ENCODE results near the gene LPP. TPM values are rescaled to one million over a fixed set of nuclear protein-coding genes. Genes with fewer than 3 reads are reported as not detected.

Gene LPP
- total RNA-seq, 2 donors from 2014 or later, result 170 to 246 TPM

- Histone ChIP-seq H3K9ac (ENCODE audit: low read depth in 2 of 2, low read length in 2 of 2) (no peak overlapping the region), H3K27ac (no peak overlapping the region), H3K36me3 (no peaks in the 10 kb centered on the region), H3K4me1 (no peaks in the 10 kb centered on the region), H3K4me3 (no peak overlapping the region), H3K27me3 (no peaks in the 10 kb centered on the region), H3K9me3 (no peaks in the 10 kb centered on the region)
- no peak for DNase-seq
- intact Hi-C loops (cut with DNase I), result no loop called here
- no peak for TF ChIP-seq CTCF (IDR thresholded peaks at IDR 0.05)
Observed at GRCh38 chr3:188408831-188409230, 254.9 kb downstream of the LPP start.

GRCh38 chr3:188411750-188412149 is 257.8 kb downstream of the LPP start:
- Histone ChIP-seq H3K27ac (no peak overlapping the region), H3K4me1 (no peaks in the 10 kb centered on the region), H3K9me3 (no peaks in the 10 kb centered on the region), H3K36me3 (no peaks in the 10 kb centered on the region), H3K4me3 (no peak overlapping the region), H3K27me3 (no peaks in the 10 kb centered on the region), H3K9ac (ENCODE audit: low read depth in 2 of 2, low read length in 2 of 2) (no peak overlapping the region)
- no peak for DNase-seq
- no peak for TF ChIP-seq CTCF (IDR thresholded peaks at IDR 0.05)
- intact Hi-C loops (cut with DNase I), result no loop called here

GRCh38 chr3:188415196-188415595 is 261.2 kb downstream of the LPP start:
- H3K4me3 ChIP-seq, result no peak overlapping the region
- DNase-seq, result no peak
- H3K27me3 ChIP-seq, result no peaks in the 10 kb centered on the region
- intact Hi-C loops (cut with DNase I), result no loop called here
- no peaks in the 10 kb centered on the region for H3K4me1 ChIP-seq
- no peaks in the 10 kb centered on the region for H3K36me3 ChIP-seq
- H3K9ac ChIP-seq (ENCODE audit: low read depth in 2 of 2, low read length in 2 of 2), result no peak overlapping the region
- H3K9me3 ChIP-seq, result no peaks in the 10 kb centered on the region
- no peak overlapping the region for H3K27ac ChIP-seq
- no peak for TF ChIP-seq CTCF (IDR thresholded peaks at IDR 0.05)

DNA sequence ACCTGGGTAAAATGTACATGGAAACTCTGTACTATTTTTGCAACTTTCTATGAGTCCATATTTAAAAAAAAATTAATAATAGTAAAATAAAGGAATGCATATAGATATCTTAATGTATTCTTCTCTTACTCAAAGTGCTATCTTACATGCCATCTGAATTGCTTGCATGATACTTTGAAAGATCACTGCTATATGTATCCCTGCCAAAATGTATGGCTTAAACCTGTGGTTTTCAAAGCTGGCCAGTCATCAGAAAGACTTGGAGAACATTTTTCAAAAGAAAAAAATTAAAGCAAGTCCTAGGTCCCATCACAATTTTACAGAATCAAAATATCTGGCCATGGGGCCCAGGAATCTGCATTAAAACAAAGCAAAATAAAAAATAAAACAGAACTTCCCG is 262.1 kb downstream of the LPP start:
- Histone ChIP-seq H3K27ac (no peak overlapping the region), H3K9me3 (no peaks in the 10 kb centered on the region), H3K4me1 (peaks cover 4% of the 10 kb centered on the region), H3K9ac (ENCODE audit: low read depth in 2 of 2, low read length in 2 of 2) (no peak overlapping the region), H3K27me3 (no peaks in the 10 kb centered on the region), H3K36me3 (no peaks in the 10 kb centered on the region), H3K4me3 (no peak overlapping the region)
- TF ChIP-seq CTCF (IDR thresholded peaks at IDR 0.05), result no peak
- DNase-seq, result no peak
- intact Hi-C loops (cut with DNase I), result no loop called here

- no peak for TF ChIP-seq CTCF (IDR thresholded peaks at IDR 0.05)
- Histone ChIP-seq H3K9ac (ENCODE audit: low read depth in 2 of 2, low read length in 2 of 2) (no peak overlapping the region), H3K27me3 (no peaks in the 10 kb centered on the region), H3K36me3 (no peaks in the 10 kb centered on the region), H3K4me3 (no peak overlapping the region), H3K9me3 (no peaks in the 10 kb centered on the region), H3K4me1 (peaks cover 4% of the 10 kb centered on the region), H3K27ac (no peak overlapping the region)
- DNase-seq, result no peak
- intact Hi-C loops (cut with DNase I), result no loop called here
Observed at GRCh38 chr3:188417271-188417696, 263.3 kb downstream of the LPP start.

DNA sequence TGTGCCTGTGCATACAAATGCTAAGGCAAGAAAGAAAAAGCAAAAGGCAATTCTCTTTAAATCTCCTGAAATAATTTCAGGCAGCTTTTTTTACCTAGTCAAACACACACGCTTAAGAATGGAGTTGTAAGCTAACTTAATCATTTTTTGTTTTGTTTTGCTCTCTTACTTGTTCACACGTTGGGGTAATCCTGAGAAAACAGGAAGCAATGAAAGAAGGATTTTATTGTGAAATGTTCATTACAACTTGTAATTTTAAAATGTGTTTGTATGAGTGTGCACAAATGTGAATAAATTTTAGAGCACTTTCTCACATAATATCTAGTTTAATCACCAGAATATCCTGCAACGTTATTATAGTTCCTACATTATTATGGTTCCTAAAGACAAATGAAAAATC is 263.8 kb downstream of the LPP start:
- no peaks in the 10 kb centered on the region for H3K36me3 ChIP-seq
- no peak for DNase-seq
- no peaks in the 10 kb centered on the region for H3K9me3 ChIP-seq
- no peak for TF ChIP-seq CTCF (IDR thresholded peaks at IDR 0.05)
- no peaks in the 10 kb centered on the region for H3K27me3 ChIP-seq
- H3K27ac ChIP-seq, result no peak overlapping the region
- no peak overlapping the region for H3K9ac ChIP-seq (ENCODE audit: low read depth in 2 of 2, low read length in 2 of 2)
- H3K4me3 ChIP-seq, result no peak overlapping the region
- peaks cover 4% of the 10 kb centered on the region for H3K4me1 ChIP-seq
- intact Hi-C loops (cut with DNase I), result no loop called here

Data from colonic mucosa (tissue), 4 donors.